Smooth muscle cell (in vitro differentiated cells): ENCODE results near the gene PSMA6. TPM values are rescaled to one million over a fixed set of nuclear protein-coding genes. Genes with fewer than 3 reads are reported as not detected.

Experiments used
- DNase-seq: peaks from one replicate; lab custom pipeline; 2025; ENCODE audit not compliant: unreplicated experiment; lab: John Stamatoyannopoulos, UW
- H2AFZ ChIP-seq: fragments of 200-600 bp; sonication (generic); 2 replicates; pipeline ENCODE4 v1.6.0; 2016; ENCODE audit warnings: antibody characterized with exemption, low read depth, mild to moderate bottlenecking
- H3F3A ChIP-seq: fragments of 200-600 bp; sonication (generic); 2 replicates; pipeline ENCODE4 v1.6.0; 2017; ENCODE audit warnings: antibody characterized with exemption, low read depth
- H3K27ac ChIP-seq: fragments of 200-600 bp; sonication (generic); 2 replicates; pipeline ENCODE4 v1.5.1; 2016; ENCODE audit warnings: low read depth, mild to moderate bottlenecking
- H3K27me3 ChIP-seq: fragments of 200-600 bp; sonication (generic); 2 replicates; pipeline ENCODE4 v1.6.1; 2016; ENCODE audit warnings: low read depth, mild to moderate bottlenecking
- H3K36me3 ChIP-seq: fragments of 200-600 bp; sonication (generic); 2 replicates; pipeline ENCODE4 v1.5.1; 2016; ENCODE audit warnings: low read depth
- H3K4me1 ChIP-seq: fragments of 200-600 bp; sonication (generic); 2 replicates; pipeline ENCODE4 v1.5.1; 2016; ENCODE audit warnings: low read depth
- H3K4me2 ChIP-seq: fragments of 200-600 bp; sonication (generic); 2 replicates; pipeline ENCODE4 v1.6.0; 2016; ENCODE audit warnings: mild to moderate bottlenecking
- H3K4me3 ChIP-seq: fragments of 200-600 bp; sonication (generic); 2 replicates; pipeline ENCODE4 v1.5.1; 2016; ENCODE audit warnings: mild to moderate bottlenecking
- H3K79me2 ChIP-seq: fragments of 200-600 bp; sonication (generic); 2 replicates; pipeline ENCODE4 v1.6.0; 2016; ENCODE audit warnings: low read depth, mild to moderate bottlenecking
- H3K9ac ChIP-seq: fragments of 200-600 bp; sonication (generic); 2 replicates; pipeline ENCODE4 v1.6.0; 2016; ENCODE audit warnings: low read depth
- H3K9me3 ChIP-seq: fragments of 200-600 bp; sonication (generic); replicated peaks from 2 replicates; pipeline ENCODE4 v1.5.1; 2016; ENCODE audit warnings: low read depth
- H4K20me1 ChIP-seq: fragments of 200-600 bp; sonication (generic); 2 replicates; pipeline ENCODE4 v1.6.0; 2016; ENCODE audit warnings: low read depth
- CTCF ChIP-seq: fragments of 200-600 bp; sonication (generic); IDR thresholded peaks from 2 replicates; pipeline ENCODE4 v1.5.1; 2017; ENCODE audit warnings: borderline replicate concordance, mild to moderate bottlenecking, antibody characterized with exemption; ENCODE audit not compliant: insufficient read depth, poor library complexity, severe bottlenecking
- WGBS: methylation state at CpG from one replicate; pipeline ENCODE4 v1.1.7; 2016; ENCODE audit warnings: low lambda C conversion rate; 5-methylcytosine and 5-hydroxymethylcytosine counted together
- polyA plus RNA-seq: library from polyadenylated mRNA; unstranded; fragments of >200 nt; fragmentation: Nextera tagmentation; extraction: Ambion mirVana; gene quantifications from 2 replicates; pipeline ENCODE4 v1.2.1, GENCODE V29; 2016
- total RNA-seq: library from RNA; depleted of rRNA; stranded (reverse); fragments of >200 nt; gene quantifications from 2 replicates; pipeline ENCODE4 v1.2.3, GENCODE V29; 2014

The PSMA6 gene
- total and polyA plus RNA-seq, 2 experiments from 2014 or later, result 251 to 315 TPM

DNA sequence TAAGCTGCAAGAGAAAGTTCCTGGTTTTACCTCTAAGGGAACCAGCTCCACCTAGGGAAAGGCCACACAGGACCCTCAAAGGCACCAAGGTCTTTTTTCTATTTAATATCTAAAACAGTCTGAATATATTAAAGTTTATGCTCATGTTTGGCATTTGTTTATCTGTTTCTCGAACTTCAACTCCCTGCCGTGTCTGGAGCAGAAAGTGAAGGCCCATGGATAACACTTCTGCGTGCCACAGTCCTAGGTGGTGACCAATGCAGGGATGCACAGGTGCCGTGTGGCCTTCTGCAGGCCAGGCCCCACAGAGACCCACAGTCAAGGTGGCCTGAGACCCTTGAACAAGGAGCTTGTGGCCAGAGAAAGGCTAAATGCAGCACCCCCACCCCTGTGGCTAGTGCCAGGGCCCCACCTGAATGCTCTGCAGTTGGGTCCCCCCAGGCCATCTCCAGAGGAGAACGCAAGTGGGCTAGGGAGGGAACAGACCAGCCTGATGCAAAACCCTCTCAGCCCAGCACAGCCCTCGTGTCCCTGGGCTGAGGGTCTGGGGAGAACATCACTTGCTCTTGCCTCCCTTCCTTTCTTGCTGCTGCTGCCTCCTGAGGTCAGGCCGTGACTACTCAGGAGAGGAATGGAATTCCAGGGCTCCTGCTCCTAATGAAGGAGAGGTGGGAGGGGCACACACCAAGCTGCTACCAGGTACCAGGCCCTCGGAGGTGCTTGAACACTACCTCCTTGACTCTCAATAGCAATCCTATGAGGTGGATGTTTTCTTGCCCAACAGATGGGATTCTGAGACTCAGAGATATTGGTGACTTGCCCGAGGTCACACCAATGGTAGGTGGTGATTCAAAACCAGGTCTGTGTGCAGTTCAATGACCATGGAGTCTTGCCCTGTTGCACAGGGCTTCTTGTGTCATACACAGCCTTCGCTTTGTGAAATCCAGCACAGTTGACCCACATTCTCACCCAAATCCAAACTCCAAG lies 45.4 kb downstream of the PSMA6 start:
- H3K79me2 ChIP-seq, result no peaks in the 10 kb centered on the region
- H3F3A ChIP-seq, result peaks cover 8% of the 10 kb centered on the region
- H3K4me2 ChIP-seq, result peak overlapping the region; percentile 53
- peak overlapping the region; percentile 75 for H3K27ac ChIP-seq
- H3K36me3 ChIP-seq, result no peaks in the 10 kb centered on the region
- H3K27me3 ChIP-seq, result no peaks in the 10 kb centered on the region
- H4K20me1 ChIP-seq, result no peaks in the 10 kb centered on the region
- H3K9me3 ChIP-seq, result no peaks in the 10 kb centered on the region
- TF ChIP-seq CTCF, result no peak
- no peak for DNase-seq
- H3K9ac ChIP-seq, result no peak overlapping the region
- WGBS, result 88% methylated on average over 10 of the region's 10 CpGs
- H3K4me3 ChIP-seq, result no peak overlapping the region
- H2AFZ ChIP-seq, result peak overlapping the region; percentile 87
- peaks cover 35% of the 10 kb centered on the region for H3K4me1 ChIP-seq

- no peak overlapping the region for H3K4me2 ChIP-seq
- TF ChIP-seq CTCF, result no peak
- H3K27ac ChIP-seq, result no peak overlapping the region
- H4K20me1 ChIP-seq, result no peaks in the 10 kb centered on the region
- H3K4me3 ChIP-seq, result no peak overlapping the region
- DNase-seq, result no peak
- no peak overlapping the region for H2AFZ ChIP-seq
- H3K9me3 ChIP-seq, result no peaks in the 10 kb centered on the region
- 80% methylated on average over 16 of the region's 16 CpGs for WGBS
- no peaks in the 10 kb centered on the region for H3K79me2 ChIP-seq
- H3K9ac ChIP-seq, result no peak overlapping the region
- no peaks in the 10 kb centered on the region for H3K27me3 ChIP-seq
- peaks cover 27% of the 10 kb centered on the region for H3K4me1 ChIP-seq
- H3K36me3 ChIP-seq, result no peaks in the 10 kb centered on the region
- H3F3A ChIP-seq, result peaks cover 8% of the 10 kb centered on the region
Observed at GRCh38 chr14:35338731-35339405, 46.7 kb downstream of the PSMA6 start.

GRCh38 chr14:35339761-35340406 lies 47.7 kb downstream of the PSMA6 start:
- Histone ChIP-seq H3K9ac (no peak overlapping the region), H2AFZ (no peak overlapping the region), H4K20me1 (no peaks in the 10 kb centered on the region), H3K9me3 (no peaks in the 10 kb centered on the region), H3K27ac (no peak overlapping the region), H3F3A (peaks cover 8% of the 10 kb centered on the region), H3K4me2 (no peak overlapping the region), H3K4me3 (no peak overlapping the region), H3K4me1 (peaks cover 25% of the 10 kb centered on the region), H3K36me3 (no peaks in the 10 kb centered on the region), H3K79me2 (no peaks in the 10 kb centered on the region), H3K27me3 (no peaks in the 10 kb centered on the region)
- WGBS, result 87% methylated on average over 12 of the region's 12 CpGs
- TF ChIP-seq CTCF, result no peak
- DNase-seq, result no peak
